DND-41 (cell line): ENCODE data around the gene GSAP.

Source experiments
- ATAC-seq: fragments of 200-7000 bp; cut with Tn5 transposase; 3 replicates; pipeline ENCODE4 v1.9.1; 2021; ENCODE audit warnings: low read depth; ENCODE audit not compliant: insufficient read depth
- DNase-seq: peaks from one replicate; pipeline ENCODE4 v3.0.0-alpha.2; 2020
- H2AFZ ChIP-seq: 2 replicates; pipeline ENCODE4 v1.6.0; 2012; ENCODE audit warnings: low read depth, low read length
- H3K27ac ChIP-seq: 2 replicates; pipeline ENCODE4 v1.5.1; 2012; ENCODE audit warnings: low read length, inconsistent platforms
- H3K27me3 ChIP-seq: fragments of 200-600 bp; sonication (generic); 2 replicates; pipeline ENCODE4 v1.6.0; 2012; ENCODE audit warnings: low read length, mild to moderate bottlenecking, inconsistent platforms; ENCODE audit not compliant: insufficient read depth, poor library complexity
- H3K36me3 ChIP-seq: 2 replicates; pipeline ENCODE4 v1.5.1; 2012; ENCODE audit warnings: low read length, inconsistent platforms; ENCODE audit not compliant: insufficient read depth
- H3K4me1 ChIP-seq: 2 replicates; pipeline ENCODE4 v1.5.1; 2012; ENCODE audit warnings: mild to moderate bottlenecking, low read length; ENCODE audit not compliant: insufficient read depth
- H3K4me2 ChIP-seq: 2 replicates; pipeline ENCODE4 v1.6.0; 2012; ENCODE audit warnings: mild to moderate bottlenecking, moderate library complexity, low read length, inconsistent platforms; ENCODE audit not compliant: insufficient read depth
- H3K4me3 ChIP-seq, 2 experiments: fragments of 200-600 bp in 1 of 2; shearing (Covaris generic) in 1 of 2; 2 replicates each; pipeline ENCODE4 v1.5.1; 2012 to 2016; ENCODE audit warnings: inconsistent platforms in 2 of 2, low read length in 2 of 2, mild to moderate bottlenecking in 2 of 2, low read depth in 1 of 2, moderate library complexity in 1 of 2
- H3K79me2 ChIP-seq: 2 replicates; pipeline ENCODE4 v1.6.0; 2012; ENCODE audit warnings: low read length, inconsistent platforms; ENCODE audit not compliant: insufficient read depth
- H3K9ac ChIP-seq: 2 replicates; pipeline ENCODE4 v1.6.0; 2012; ENCODE audit warnings: low read depth, mild to moderate bottlenecking, inconsistent platforms, low read length, moderate library complexity
- H3K9me3 ChIP-seq: 2 replicates; pipeline ENCODE4 v1.5.1; 2012; ENCODE audit warnings: low read length, moderate library complexity, mild to moderate bottlenecking, inconsistent platforms; ENCODE audit not compliant: insufficient read depth, severe bottlenecking
- H4K20me1 ChIP-seq: 2 replicates; pipeline ENCODE4 v1.6.0; 2012; ENCODE audit warnings: low read length; ENCODE audit not compliant: insufficient read depth
- EZH2 ChIP-seq: IDR thresholded peaks from 3 replicates; pipeline ENCODE4 v1.6.1; 2012; ENCODE audit warnings: borderline replicate concordance, low read depth, mild to moderate bottlenecking, moderate library complexity, low read length, inconsistent platforms; ENCODE audit not compliant: severe bottlenecking
- TF ChIP-seq, protein P1 (sequence below): IDR thresholded peaks from 2 replicates; pipeline ENCODE4 v1.5.1; 2012; ENCODE audit warnings: borderline replicate concordance, low read length, moderate library complexity, mild to moderate bottlenecking; ENCODE audit not compliant: poor library complexity, severe bottlenecking; ENCODE audit errors: extremely low read depth

Gene GSAP

GRCh38 chr7:77262316-77262715 lies 153.8 kb downstream of the GSAP start:
- Histone ChIP-seq H2AFZ (no peak overlapping the region), H3K4me3 (no peak overlapping the region), H3K27ac (no peak overlapping the region), H3K36me3 (0 out of 2 replicates have a peak, but pooled peaks cover 6% of the 10 kb centered on the region), H3K79me2 (no peaks in the 10 kb centered on the region), H3K9me3 (no peaks in the 10 kb centered on the region), H3K27me3 (no peaks in the 10 kb centered on the region), H4K20me1 (no peaks in the 10 kb centered on the region), H3K4me1 (no peaks in the 10 kb centered on the region), H3K9ac (no peak overlapping the region), H3K4me2 (no peak overlapping the region)
- ATAC-seq (no peak), DNase-seq (no peak)
- TF ChIP-seq EZH2 = no peak
- TF ChIP-seq, protein P1, sequence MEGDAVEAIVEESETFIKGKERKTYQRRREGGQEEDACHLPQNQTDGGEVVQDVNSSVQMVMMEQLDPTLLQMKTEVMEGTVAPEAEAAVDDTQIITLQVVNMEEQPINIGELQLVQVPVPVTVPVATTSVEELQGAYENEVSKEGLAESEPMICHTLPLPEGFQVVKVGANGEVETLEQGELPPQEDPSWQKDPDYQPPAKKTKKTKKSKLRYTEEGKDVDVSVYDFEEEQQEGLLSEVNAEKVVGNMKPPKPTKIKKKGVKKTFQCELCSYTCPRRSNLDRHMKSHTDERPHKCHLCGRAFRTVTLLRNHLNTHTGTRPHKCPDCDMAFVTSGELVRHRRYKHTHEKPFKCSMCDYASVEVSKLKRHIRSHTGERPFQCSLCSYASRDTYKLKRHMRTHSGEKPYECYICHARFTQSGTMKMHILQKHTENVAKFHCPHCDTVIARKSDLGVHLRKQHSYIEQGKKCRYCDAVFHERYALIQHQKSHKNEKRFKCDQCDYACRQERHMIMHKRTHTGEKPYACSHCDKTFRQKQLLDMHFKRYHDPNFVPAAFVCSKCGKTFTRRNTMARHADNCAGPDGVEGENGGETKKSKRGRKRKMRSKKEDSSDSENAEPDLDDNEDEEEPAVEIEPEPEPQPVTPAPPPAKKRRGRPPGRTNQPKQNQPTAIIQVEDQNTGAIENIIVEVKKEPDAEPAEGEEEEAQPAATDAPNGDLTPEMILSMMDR = no peak
